HCEC 1CT (cell line): ENCODE measurements around the gene TMEM163.
"Not testable (repeated sequence)": the region's sequence is repeated elsewhere in the genome, so short reads cannot be mapped to it uniquely, and the experiment has no call there.

ENCODE experiments used
- DNase-seq: peaks from one replicate; pipeline ENCODE4 v3.0.0-alpha.2; 2017

Gene TMEM163

DNA sequence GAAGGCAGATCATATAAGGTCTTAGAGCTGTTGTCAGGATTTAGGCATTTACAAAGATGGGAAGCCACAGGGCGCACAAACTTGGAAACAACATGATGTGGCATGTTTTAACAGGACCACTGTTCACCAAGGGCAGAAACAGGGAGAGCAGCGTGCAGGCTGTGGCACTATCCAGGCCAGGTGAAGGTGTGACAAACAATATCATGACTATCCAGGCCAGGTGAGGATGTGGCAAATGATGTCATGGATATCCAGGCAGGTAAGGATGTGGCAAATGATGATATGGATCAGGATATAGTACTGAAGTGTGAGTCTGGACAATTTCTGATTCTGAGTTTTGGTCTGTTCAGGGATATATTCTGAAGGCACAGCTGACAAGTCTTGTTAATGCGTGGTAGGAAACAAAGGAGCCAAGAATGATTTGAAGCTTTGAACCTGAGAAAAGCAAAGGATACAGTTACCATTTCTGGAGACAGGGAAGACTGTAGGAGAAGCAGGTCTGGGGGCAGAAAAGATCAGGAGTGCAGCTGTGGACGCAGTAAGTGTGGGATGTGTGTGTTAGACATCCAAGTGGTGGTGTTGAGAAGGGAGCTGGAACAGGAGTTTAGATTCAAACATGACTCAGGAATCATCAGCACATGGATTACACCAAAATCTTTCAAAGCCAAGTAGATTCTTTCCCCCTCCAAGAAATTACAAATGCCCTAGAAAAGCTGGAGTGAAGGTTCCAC is 205.9 kb downstream of the TMEM163 start:
- no peak for DNase-seq

DNA sequence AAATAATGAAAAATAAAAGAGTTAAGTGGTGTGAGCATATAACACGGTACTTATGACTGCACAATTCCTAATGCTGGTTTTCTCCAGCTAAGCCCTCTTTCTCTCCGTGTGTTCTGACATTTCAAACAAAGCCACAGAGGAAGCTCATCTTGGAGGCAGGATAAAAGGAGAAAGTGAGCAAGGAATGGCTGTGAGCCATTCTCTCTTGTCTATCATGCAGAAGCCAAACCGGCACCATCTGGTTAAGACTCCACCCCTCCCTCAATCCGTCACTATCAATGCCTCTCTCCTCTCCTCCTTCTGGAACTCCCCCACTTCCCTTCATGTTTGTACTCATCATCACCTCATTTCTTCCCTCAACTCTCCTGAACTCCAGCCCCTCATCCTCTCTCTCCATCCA is 210.4 kb downstream of the TMEM163 start:
- DNase-seq, result no peak

DNA sequence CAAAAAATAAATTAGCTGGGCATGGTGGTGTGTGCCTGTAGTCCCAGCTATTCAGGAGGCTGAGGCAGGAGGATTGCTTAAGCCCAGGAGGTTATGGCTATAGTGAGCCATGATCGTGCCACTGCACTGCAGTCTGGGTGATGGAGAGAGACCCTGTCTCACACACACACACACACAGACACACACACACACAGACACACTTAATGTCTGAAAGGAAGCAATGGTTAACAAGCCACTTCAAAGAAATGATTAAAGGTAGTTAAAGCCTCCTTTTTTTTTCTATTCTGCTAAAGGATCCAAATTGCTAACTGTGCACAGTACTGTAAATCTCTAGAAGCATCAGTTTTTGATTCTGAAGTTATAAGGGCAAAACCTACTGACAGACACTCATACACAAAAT is 211.1 kb downstream of the TMEM163 start:
- no peak for DNase-seq

DNA sequence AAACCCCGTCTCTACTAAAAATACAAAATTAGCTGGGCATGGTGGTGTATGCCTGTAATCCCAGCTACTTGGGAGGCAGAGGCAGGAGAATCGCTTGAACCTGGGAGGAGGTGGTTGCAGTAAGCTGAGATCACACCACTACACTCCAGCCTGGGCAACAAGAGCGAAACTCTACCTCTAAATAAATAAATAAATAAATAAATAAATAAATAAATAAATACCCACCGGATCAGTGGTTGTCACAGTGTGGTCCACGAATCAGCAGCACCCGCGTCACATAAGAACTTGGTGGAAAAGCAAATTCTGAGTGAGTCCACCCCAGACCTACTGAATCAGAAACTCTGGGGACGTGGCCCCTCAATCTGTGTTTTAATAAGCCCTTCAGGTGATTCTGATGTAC is 211.6 kb downstream of the TMEM163 start:
- DNase-seq, result not testable (repeated sequence)

DNA sequence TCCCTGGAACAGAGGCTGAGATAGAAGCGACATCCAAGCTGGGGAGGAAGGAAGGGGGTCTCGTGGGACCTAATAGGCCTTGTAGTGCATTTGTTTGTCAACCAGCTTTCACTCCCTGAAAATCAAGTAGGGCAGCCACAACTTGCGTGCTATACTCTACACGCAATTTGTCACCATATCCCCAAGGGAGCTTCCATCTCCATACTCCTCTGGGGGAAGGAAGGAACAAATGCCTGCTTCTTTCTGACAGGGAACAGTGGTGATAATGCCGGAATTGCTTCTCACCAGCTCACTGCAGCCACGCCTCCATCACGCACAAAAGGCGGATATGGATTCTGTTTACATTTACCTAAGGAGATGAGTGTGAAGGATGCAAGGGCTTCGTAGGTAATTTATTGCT is 213.4 kb downstream of the TMEM163 start:
- DNase-seq, result no peak

DNA sequence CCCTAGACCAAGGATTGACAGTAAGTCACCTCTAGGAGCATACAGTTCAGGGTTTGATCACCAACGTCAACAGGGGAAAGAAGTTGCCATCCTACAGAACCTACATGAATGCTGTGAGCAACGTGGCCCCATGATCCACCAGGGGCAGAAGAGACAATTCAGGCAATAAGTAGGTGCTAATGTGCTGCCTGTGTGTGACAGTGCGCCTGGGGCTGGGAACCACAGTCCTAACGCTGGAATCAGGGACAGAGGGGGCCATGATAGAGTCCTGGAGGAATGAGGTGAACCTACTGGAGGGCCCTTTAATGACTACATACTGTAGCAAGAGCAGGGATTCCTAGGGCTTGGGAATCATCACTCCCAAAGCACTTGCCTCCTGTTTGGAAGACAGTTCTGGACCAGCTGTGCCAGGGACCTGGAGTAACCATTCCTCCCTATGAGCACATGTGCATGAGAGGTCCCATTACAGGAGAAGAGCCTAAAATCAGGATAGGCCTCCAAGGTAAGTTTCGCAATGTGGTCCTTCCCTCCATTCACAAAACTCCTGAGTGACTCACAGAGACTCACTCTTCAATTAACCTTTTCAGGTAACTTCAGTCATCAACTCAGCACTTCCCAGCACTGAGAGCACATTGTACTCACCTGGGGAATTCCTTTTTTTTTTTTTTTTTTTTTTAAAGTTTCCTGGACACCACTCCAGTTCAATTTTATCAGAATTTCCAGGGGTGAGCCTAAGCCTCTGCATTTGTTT is 214.0 kb downstream of the TMEM163 start:
- no peak for DNase-seq

DNA sequence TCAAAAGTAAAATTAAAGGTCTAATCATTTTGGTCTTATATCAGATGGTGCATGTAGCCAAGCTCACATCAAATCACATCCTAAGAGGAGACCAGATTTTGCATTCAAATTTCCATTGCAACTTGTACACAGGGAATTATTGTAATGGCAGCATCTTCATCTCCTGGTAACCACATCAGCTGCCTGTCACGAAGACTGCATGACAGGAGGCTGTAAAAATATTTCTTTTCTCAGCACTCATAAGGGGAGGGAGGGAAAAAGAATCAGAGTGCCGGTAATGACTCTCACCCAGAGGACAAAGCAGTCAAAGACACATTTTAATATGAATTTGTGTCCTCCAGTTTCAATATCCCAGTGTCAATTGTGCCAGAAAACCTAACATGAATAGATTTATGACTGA is 216.7 kb downstream of the TMEM163 start:
- DNase-seq, result no peak

DNA sequence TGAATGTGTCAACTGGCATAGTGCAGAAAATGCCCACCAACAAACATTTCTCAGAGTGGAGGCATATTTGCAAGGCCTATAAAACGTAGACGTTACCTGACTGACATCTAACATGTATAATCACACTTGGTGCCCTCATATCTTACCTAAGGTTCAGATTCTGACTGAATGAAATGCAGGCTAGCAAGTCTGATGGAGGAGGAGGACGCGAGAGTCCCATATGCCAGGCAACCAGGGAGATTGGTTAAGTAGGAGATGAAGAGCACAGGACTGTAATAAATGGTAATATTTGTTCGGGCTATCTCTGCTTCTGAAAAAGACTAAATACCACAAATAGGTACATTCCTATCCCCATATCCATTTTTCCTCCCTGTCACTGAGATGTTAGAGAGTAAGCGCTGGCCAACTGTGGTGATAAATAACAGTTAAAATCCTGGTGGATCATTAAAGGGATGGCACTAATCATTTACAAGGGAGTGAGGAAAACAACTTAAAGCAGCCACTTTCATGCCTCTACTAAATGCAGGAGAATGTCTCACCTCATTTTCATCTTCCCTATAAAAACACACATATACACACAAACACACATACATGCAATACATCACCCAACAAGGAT is 217.2 kb downstream of the TMEM163 start:
- DNase-seq, result no peak

DNA sequence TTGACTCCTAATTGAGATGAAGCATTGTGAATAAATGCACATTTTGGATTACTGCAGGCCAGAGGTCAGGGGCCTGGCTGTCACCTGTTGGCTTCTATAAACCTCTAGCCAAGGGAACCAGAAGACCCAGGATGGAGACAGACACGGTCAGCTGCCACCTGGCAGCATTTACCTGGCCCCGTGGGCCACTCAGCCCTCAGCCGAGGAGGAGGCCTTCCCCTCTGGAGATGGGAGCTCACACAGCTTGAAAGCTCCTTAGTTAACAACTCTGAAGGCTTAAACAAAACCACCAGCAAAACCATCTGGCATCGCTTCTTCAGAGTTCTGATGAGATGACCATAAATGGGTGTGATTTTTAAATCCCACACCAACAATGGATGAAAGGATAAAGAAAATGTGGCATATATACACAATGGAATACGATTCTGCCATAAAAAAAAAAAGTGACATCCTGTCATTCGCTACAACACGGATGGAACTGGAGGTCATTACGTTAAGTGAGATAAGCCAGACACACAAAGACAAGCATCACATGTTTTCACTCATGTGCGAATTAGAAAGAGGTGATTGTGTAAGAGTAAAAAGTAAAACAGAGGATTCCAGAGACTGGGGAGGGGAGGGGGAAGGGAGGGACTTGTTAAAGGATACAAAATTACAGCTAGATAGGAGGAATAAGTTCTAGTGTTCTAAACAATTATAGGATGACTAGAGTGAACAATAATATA is 218.4 kb downstream of the TMEM163 start:
- DNase-seq, result no peak

DNA sequence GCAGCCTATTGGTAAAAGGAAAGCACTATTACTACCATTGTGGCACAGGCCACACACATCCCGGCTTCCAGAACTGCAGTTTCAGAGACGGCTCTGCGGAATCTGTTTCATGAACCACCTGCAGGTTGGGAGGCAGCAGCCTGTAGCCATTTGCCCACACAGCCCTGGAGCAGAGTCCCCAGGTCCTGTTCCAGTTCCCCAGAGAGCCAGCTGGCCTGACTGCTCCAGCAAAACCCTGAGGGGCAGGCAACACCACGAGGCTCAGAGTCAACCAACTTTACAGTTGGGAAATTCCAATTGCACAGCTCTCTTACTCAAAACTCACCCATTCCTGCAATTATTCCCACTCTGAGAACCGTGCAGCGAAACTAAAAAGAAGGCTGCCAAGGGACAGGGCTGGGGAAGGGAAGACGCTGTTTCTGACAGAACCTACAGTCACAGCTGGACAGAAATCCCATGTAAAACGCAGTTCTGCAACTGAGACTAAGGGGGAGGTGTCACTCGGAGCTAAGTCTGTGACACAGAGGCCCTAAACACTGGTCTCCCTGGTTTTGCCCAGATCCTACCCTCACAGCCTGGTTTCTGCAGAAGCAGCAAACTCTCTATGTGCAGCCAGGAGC is 219.4 kb downstream of the TMEM163 start:
- no peak for DNase-seq

DNA sequence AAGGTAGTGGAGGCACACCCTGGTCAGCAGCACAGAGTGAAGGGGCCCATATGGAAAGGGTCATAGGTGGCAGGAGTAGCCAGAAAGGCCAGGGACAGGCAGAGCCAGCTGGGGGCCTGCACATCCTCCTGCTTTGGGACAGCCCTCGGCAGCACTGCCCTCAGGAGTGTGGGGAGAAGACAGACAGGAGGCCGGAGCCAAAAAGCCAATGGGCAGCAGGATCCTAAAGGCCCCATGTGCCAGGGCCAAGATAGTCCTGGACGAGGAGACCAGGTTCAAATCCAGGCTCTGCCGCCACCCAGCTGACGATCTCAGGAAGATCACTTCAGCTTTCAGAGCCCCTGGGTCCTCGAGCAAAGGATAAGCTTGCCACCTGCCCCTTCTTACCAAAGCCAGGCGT is 220.1 kb downstream of the TMEM163 start:
- DNase-seq, result no peak

DNA sequence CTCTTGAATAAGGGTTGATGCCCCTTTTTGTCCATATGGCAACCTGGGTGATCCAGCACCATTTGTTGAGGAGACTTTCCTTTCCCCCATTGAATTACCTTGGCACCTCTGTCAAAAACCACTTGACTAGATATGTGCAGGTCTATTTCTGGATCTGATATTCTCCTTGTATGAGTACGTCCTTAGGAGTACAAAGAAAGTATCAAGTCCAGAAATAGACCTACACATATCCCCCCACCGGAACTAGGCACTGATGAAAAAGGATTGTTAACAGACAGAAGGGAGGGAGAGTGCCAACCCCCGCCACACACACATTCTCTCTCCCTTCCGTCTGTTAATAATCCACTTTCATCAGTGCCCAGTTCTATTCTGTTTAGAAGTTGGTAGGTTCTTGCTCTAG is 225.0 kb downstream of the TMEM163 start:
- DNase-seq, result no peak

DNA sequence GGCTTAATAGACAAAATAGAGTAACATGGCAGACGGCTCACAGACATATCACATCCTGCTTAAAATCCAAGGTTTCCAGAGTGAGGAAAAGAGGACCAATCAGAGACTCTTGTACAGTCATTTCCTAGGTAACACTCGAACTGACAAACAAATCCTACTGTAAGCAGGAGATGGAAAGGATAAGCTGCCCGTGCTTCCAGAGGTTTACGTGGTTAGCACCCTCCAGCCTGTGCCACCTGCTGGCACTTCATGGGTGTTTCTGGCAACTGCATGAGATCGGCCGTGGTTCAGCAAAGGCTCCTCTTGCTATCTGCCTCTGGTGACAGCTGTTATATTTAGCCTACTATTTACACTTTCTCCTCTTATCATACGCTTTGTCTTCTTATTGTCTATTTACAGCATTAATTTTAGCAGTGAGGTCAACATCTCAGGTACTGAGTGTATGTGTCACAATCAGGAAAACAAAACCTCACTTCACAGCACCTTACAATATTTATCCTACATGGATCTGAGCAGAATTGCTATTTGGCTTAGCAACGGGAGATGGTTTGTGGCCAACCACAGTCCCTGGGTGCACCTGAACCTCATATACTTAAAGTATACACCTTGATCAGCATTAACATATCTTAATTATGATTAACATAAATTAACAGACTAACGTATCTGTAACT is 226.9 kb downstream of the TMEM163 start:
- no peak for DNase-seq

DNA sequence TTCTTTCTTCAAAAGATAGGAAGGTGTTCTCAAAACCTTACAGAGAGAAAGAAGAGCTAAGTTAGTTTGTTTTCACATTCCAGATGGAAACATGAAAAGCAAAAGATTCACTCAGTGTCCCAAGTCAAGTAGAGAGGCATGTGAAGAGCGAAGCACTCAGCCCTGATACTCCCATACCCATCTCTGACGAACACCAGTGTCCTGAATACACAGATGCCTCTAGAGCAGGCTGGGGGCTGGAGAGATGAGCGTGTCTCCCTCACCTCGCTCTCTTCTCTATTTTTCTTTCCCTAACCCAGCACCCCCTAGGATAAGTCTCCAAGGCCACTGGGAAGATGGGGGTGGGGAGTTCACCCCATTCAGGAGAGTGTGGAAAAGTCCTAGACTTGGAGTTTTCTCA is 227.8 kb downstream of the TMEM163 start:
- DNase-seq, result no peak

DNA sequence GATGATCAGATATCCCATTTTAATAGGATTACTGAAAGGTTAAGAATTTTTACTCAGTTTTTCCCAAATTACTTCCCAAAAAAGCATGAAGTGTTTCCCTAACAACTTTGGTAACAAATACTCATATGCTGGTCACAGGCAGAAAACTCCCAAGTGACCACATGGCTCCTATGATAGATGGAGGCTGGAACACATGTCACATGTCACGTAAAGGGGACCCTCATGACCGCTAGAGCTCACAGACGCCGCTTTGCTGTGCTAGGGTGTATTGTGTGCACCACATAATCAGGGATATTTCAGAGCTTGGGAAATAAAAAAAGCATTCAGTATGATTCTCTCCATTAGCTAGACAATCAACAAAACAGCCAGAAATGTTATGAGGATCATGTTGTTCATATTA is 228.2 kb downstream of the TMEM163 start:
- no peak for DNase-seq

DNA sequence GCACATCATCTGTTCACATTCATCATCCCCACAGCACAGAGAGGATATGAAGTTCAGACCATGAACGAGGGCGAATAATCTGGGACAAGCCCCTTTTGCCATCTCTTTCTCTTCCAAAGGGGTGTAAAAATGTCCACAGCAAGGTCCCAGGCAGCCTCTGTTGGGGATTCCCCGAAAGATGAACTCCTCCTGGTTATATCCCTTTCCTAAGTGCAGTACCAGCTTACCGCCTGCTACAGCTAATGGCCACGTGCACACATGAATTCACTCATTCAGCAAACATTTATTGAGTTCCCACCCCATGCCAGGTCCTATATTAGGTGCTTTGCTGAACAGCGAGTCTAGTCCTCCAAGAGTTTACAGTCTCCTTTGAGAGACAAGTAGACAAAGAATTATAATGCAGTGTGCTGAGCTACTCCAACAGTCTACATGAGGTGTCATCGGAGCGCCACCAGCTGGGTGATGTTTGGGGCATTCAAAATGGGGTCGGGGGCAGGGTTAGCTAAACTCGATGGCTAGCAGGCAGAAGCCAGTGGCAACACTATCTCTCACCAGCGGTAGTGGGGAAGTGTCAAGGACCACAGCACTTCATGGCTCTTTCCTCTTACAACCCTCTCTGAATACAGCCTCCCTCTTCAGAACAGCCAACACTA is 228.9 kb downstream of the TMEM163 start:
- DNase-seq, result no peak

DNA sequence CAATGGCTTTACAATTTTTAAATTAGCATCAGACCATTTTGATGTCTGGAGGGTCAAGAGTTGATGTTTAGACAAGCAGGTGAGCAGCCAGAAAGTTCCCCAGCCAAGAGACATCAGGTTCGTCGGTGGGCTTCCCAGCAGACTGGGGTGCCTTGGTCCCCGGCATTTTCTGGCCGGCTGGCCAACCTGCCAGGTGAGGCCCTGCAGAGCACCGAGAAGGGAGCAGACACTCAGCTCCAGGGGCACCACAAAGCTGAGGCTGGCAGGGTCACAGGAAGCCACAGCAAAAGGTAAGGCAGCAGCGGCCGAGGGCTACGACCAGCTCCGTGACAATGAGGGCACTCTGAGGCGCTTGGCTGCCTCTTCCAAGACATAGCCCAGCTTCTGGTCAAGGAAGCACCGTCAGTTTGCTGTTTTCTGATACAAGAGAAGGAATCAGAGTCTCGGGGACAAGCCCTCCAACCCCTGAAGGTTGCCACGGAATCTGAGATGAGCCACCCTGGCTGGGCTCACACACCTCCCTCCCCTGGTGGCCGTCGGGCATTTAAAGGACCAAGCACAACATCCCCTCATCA is 235.9 kb downstream of the TMEM163 start:
- DNase-seq, result no peak

DNA sequence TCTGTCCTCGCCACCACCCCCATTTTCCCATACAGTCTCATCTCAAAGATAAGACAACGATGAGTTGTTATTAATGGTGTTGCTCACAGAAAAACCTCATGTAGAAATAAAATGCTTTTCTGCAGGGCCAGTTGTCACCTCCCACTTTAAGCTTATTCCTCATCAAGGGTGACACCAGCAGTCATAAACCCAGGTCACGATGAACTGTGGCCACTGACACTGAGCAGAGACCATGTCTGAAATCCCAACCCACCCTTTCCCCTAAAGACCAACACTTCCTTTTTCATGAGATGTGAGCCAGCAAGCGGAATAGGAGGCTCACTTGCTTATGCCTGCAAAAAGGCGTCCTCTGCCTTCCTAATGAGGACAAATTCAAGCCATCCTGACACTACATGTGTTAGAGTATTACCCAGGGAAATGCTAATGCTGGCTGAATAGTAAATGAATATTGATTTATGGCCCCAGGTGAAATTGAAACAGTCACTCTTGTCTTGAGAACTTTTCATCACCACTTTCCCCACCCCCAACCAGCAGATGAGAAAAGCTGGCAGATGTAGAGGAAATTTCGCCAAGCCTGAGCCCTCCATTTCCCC is 236.6 kb downstream of the TMEM163 start:
- DNase-seq, result no peak

DNA sequence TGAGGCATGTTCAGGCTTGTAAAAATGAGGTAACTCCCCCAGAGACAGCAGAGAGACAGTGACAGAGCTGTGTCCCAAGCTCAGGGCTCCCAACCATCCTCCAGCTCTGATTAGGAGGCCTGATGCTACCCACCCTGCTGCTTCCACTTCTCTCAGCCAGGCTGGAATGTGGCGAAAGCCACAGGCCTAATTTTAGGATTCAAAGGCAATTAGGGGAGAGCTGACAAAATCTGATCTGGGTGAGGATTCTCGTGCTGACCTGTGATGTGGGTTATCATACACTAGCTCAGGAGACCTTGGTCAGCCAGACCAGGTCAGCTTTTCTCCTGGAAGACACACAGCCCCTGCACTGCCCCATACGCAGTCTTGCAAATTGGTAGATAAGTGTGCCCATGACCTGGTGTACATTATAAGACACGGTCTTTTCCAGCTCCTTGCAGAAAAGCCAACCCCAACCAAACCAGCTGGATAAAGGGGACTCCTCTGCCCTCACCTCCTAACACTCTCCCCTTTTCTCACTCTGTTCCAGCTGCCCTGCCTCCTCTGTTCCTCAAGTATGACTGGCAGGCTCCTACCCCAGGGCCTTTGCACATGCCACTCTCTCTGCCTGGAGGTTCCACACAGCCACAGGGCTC is 239.0 kb downstream of the TMEM163 start:
- no peak for DNase-seq

DNA sequence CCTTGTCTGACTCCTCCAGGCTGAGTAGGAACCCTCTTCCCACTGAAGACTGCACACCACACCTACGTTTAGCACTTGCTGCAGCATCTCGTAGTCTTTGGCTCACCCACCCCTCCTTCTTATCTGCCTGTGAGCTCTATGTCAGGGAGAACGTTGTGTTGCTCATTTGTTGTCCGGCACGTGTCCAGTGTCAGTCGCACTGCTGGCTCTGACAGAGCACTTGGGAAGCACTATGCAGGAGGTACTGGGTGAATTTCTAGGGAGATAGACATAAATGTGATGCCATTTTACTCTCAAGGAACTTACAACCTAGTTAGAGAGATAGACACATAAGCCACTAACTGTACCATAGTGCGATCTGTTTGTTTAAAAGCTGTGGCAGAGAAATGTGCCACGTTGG is 241.8 kb downstream of the TMEM163 start:
- DNase-seq, result not testable (repeated sequence)
